Neural progenitor cell (in vitro differentiated cells): Measurements from ENCODE around the gene INS. TPM values are rescaled to one million over a fixed set of nuclear protein-coding genes. Genes with fewer than 3 reads are reported as not detected.

ENCODE experiments used
- DNase-seq: peaks from one replicate; pipeline ENCODE4 v3.0.0-alpha.2; 2016; ENCODE audit warnings: low spot score
- H2AFZ ChIP-seq: fragments of 200-600 bp; sonication (generic); replicated peaks from 2 replicates; pipeline ENCODE4 v1.6.1; 2016; ENCODE audit warnings: antibody characterized with exemption
- H3F3A ChIP-seq: fragments of 200-600 bp; sonication (generic); 2 replicates; pipeline ENCODE4 v1.6.1; 2016; ENCODE audit warnings: antibody characterized with exemption, low read depth
- H3K27ac ChIP-seq: fragments of 200-600 bp; sonication (generic); 2 replicates; pipeline ENCODE4 v1.5.1; 2016; ENCODE audit warnings: mild to moderate bottlenecking
- H3K27me3 ChIP-seq: fragments of 200-600 bp; sonication (generic); 2 replicates; pipeline ENCODE4 v1.6.1; 2016; ENCODE audit warnings: mild to moderate bottlenecking, moderate library complexity
- H3K36me3 ChIP-seq: fragments of 200-600 bp; sonication (generic); 2 replicates; pipeline ENCODE4 v1.5.1; 2016
- H3K4me1 ChIP-seq: fragments of 200-600 bp; sonication (generic); 2 replicates; pipeline ENCODE4 v1.6.1; 2016; ENCODE audit warnings: mixed run types
- H3K4me2 ChIP-seq: fragments of 200-600 bp; sonication (generic); 2 replicates; pipeline ENCODE4 v1.6.1; 2016
- H3K4me3 ChIP-seq: fragments of 200-600 bp; sonication (generic); 2 replicates; pipeline ENCODE4 v1.5.1; 2016
- H3K79me2 ChIP-seq: fragments of 200-600 bp; sonication (generic); 2 replicates; pipeline ENCODE4 v1.6.1; 2016; ENCODE audit warnings: low read depth
- H3K9ac ChIP-seq: fragments of 200-600 bp; sonication (generic); 2 replicates; pipeline ENCODE4 v1.6.1; 2016
- H3K9me3 ChIP-seq: fragments of 200-600 bp; sonication (generic); 2 replicates; pipeline ENCODE4 v1.5.1; 2016; ENCODE audit warnings: low read depth
- H4K20me1 ChIP-seq: fragments of 200-600 bp; sonication (generic); 2 replicates; pipeline ENCODE4 v1.6.1; 2016; ENCODE audit warnings: low read depth
- H3K27ac Mint-ChIP-seq: 3 replicates; pipeline ENCODE4 v1.8.0; 2021; ENCODE audit warnings: mixed read lengths
- H3K27me3 Mint-ChIP-seq: 2 replicates; pipeline ENCODE4 v1.8.0; 2022; ENCODE audit warnings: low read depth, mild to moderate bottlenecking, inconsistent platforms, moderate library complexity, mixed read lengths; ENCODE audit not compliant: insufficient read depth
- H3K36me3 Mint-ChIP-seq: 3 replicates; pipeline ENCODE4 v1.8.0; 2021; ENCODE audit warnings: mixed read lengths
- H3K4me1 Mint-ChIP-seq: 3 replicates; pipeline ENCODE4 v1.8.0; 2021; ENCODE audit warnings: mixed read lengths
- H3K4me3 Mint-ChIP-seq: 3 replicates; pipeline ENCODE4 v1.8.0; 2021; ENCODE audit warnings: mild to moderate bottlenecking, moderate library complexity, mixed read lengths
- H3K9me3 Mint-ChIP-seq: 3 replicates; pipeline ENCODE4 v1.8.0; 2020; ENCODE audit warnings: mixed read lengths
- CTCF ChIP-seq: fragments of 200-600 bp; sonication (generic); IDR thresholded peaks from 2 replicates; pipeline ENCODE4 v1.5.1; 2017; ENCODE audit warnings: antibody characterized with exemption, mild to moderate bottlenecking
- EZH2 ChIP-seq: fragments of 200-600 bp; sonication (generic); IDR thresholded peaks from 2 replicates; pipeline ENCODE4 v1.6.1; 2017; ENCODE audit warnings: antibody characterized with exemption, mild to moderate bottlenecking, moderate library complexity
- EZH2phosphoT487 ChIP-seq: fragments of 200-600 bp; sonication (generic); IDR thresholded peaks from 2 replicates; pipeline ENCODE4 v1.6.1; 2017; ENCODE audit warnings: antibody characterized with exemption
- total RNA-seq: library from RNA; depleted of rRNA; stranded (reverse); fragments of >200 nt; gene quantifications from 2 replicates; pipeline ENCODE4 v1.2.3, GENCODE V29; 2015; ENCODE audit warnings: low replicate concordance

INS gene
- total RNA-seq, 1 donor from 2014 or later: not detected

GRCh38 chr11:2176389-2176900 is 15.4 kb upstream of the INS start:
- H3K9me3 ChIP-seq: no peaks in the 10 kb centered on the region
- H4K20me1 ChIP-seq: no peaks in the 10 kb centered on the region
- TF ChIP-seq EZH2phosphoT487 (no peak), EZH2 (no peak), CTCF (no peak)
- Mint-ChIP-seq H3K4me3 (peak overlapping the region; percentile 15), H3K9me3 (no peaks in the 10 kb centered on the region), H3K27ac (no peak overlapping the region), H3K4me1 (peaks cover 17% of the 10 kb centered on the region), H3K27me3 (peaks cover 15% of the 10 kb centered on the region), H3K36me3 (no peaks in the 10 kb centered on the region)
- no peaks in the 10 kb centered on the region for H3K36me3 ChIP-seq
- H3K79me2 ChIP-seq: no peaks in the 10 kb centered on the region
- no peaks in the 10 kb centered on the region for H3F3A ChIP-seq
- no peak overlapping the region for H2AFZ ChIP-seq
- no peak overlapping the region for H3K27ac ChIP-seq
- no peaks in the 10 kb centered on the region for H3K27me3 ChIP-seq
- peaks cover 11% of the 10 kb centered on the region for H3K4me1 ChIP-seq
- no peak overlapping the region for H3K4me3 ChIP-seq
- no peak overlapping the region for H3K4me2 ChIP-seq
- no peak for DNase-seq
- no peak overlapping the region for H3K9ac ChIP-seq

DNA sequence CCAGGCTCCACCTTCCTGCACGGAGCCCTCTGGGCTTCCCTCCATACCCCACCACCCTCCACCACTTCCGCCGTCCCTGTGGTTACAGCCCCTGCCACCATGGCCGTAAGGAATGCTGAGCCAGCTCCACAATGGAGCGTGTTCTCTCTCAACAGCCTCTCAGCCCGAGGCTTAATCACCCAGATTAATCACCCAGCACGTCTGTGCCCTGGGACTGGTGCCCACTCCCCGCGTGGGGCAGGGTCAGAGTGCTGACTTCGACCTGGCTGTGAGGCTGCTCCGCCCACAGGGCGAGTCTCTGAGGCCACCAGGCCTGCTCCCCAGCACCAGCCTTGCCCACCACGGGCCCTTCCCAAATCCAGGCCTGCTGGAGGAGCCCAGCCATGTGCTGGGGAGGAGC is 14.7 kb upstream of the INS start:
- peaks cover 17% of the 10 kb centered on the region for H3K27me3 Mint-ChIP-seq

GRCh38 chr11:2174361-2174760 is 13.4 kb upstream of the INS start:
- no peaks in the 10 kb centered on the region for H3K9me3 Mint-ChIP-seq
- no peak for TF ChIP-seq EZH2phosphoT487
- TF ChIP-seq CTCF: no peak
- no peak for TF ChIP-seq EZH2
- Histone ChIP-seq H3K4me3 (no peak overlapping the region), H3K27ac (no peak overlapping the region), H3K79me2 (no peaks in the 10 kb centered on the region), H2AFZ (no peak overlapping the region), H3K9me3 (no peaks in the 10 kb centered on the region), H4K20me1 (no peaks in the 10 kb centered on the region), H3F3A (no peaks in the 10 kb centered on the region), H3K27me3 (no peaks in the 10 kb centered on the region), H3K9ac (no peak overlapping the region), H3K4me2 (no peak overlapping the region), H3K4me1 (peaks cover 18% of the 10 kb centered on the region), H3K36me3 (no peaks in the 10 kb centered on the region)
- H3K27ac Mint-ChIP-seq: no peak overlapping the region
- H3K4me3 Mint-ChIP-seq: no peak overlapping the region
- peaks cover 17% of the 10 kb centered on the region for H3K27me3 Mint-ChIP-seq
- DNase-seq: no peak
- H3K4me1 Mint-ChIP-seq: peaks cover 19% of the 10 kb centered on the region
- no peaks in the 10 kb centered on the region for H3K36me3 Mint-ChIP-seq

More for the DNA sequence above, 14.7 kb upstream of the INS start:
- Histone ChIP-seq H3K79me2 (no peaks in the 10 kb centered on the region), H3K4me2 (no peak overlapping the region), H3K36me3 (no peaks in the 10 kb centered on the region), H3K4me1 (peaks cover 11% of the 10 kb centered on the region), H3F3A (no peaks in the 10 kb centered on the region), H3K9ac (no peak overlapping the region), H3K9me3 (no peaks in the 10 kb centered on the region), H4K20me1 (no peaks in the 10 kb centered on the region), H3K27me3 (no peaks in the 10 kb centered on the region), H3K27ac (no peak overlapping the region), H2AFZ (no peak overlapping the region), H3K4me3 (no peak overlapping the region)
- no peak overlapping the region for H3K27ac Mint-ChIP-seq
- TF ChIP-seq EZH2phosphoT487 (no peak), EZH2 (no peak), CTCF (no peak)
- no peak for DNase-seq
- no peak overlapping the region for H3K4me3 Mint-ChIP-seq
- peaks cover 19% of the 10 kb centered on the region for H3K4me1 Mint-ChIP-seq
- H3K9me3 Mint-ChIP-seq: no peaks in the 10 kb centered on the region
- H3K36me3 Mint-ChIP-seq: no peaks in the 10 kb centered on the region
